GM12874 (cell line): ENCODE results near the gene RELN.

Experiments used
- CTCF ChIP-seq: IDR thresholded peaks from 2 replicates; pipeline ENCODE4 v1.5.1; 2011; ENCODE audit warnings: low read depth, mild to moderate bottlenecking, control low read depth, low read length, moderate library complexity; ENCODE audit not compliant: insufficient read depth

The RELN gene

GRCh38 chr7:103687272-103687671, 302.2 kb downstream of the RELN start:
- no peak for TF ChIP-seq CTCF

- no peak for TF ChIP-seq CTCF
These were observed 302.7 kb downstream of the RELN start for GRCh38 chr7:103686763-103687162.

DNA sequence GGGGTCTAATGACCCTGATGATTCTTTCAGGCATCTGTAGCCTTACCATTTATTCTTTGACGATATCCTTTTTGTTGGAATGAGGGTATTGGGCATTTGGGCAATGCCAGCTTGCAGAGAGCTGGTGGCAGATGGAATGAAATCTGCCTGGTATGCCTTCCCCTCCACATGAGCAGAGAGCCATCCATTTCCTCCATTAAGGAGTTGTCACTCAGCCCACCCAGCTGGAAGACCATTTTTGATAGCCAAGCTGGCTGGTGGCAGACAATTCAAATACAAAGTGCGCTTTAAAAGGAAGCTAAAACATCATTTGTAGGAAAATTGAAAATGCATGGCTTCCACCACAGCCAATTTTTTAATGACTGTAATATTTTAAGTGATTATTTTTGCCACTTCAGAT, 303.4 kb downstream of the RELN start:
- TF ChIP-seq CTCF = no peak

DNA sequence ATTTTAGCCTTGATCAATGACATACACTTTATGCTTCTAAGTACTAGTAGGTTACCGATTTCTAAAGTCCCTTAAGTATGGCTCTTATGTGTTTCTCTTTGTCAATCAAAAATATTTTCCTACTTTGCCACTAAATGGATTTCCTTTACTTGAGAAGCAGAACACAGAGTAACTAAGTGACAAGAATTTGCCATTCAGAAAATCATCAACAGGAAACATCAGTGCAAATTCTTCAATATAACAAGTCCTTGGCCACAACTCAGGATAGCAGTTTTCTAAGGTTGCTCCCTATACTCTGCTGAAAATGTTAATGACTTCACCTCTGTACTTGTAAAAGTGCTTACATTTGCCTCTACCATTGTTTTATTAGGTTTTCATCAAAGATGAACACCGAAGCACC, 303.8 kb downstream of the RELN start:
- no peak for TF ChIP-seq CTCF

GRCh38 chr7:103683348-103683747, 306.1 kb downstream of the RELN start:
- TF ChIP-seq CTCF = no peak

DNA sequence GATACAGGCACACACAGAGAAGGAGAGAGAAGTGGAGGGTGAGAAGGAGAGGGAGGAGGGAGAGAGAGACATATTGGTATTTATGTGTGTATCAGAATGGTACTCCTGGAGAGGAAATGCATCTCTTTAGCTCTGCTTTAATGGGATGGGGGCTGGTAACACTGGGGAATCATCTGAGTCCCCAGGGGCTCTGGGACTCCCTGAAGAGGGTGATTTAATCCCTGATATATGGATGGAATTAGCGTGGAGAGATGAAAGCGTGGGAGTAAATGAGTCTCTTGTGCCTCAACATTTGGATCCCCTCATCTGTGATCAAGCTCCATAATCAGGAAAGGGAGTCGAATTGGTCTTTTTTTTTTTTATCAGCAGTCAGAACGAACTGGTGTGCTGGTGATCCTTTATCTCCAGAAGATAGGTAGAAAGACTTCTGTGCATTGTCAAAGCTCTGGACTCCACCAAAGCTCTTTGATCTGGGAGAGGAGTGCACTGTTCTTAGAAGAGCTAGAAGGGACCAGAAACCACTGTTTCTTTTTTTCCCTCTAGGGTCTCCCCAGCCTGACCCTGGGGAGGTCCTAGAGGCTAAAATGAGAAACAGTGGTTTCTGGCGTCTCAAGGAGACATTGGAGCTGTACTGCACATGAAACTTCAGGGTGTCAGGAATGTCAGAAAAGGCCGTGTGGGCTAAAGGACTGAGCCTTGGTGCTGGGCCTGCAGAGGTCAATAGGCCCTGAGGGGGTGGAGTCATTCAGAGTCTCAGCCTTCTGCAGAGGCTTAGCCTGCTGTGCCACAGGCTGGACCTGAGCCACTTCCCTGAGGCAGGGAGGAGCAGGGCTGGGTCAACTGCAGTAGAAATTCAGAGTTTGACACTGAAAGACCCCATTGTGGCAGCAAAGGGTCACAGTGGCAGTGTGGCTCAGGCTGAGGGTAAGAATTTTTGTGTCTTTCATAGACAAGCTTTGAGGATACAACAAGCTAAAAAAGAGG, 309.0 kb downstream of the RELN start:
- no peak for TF ChIP-seq CTCF

DNA sequence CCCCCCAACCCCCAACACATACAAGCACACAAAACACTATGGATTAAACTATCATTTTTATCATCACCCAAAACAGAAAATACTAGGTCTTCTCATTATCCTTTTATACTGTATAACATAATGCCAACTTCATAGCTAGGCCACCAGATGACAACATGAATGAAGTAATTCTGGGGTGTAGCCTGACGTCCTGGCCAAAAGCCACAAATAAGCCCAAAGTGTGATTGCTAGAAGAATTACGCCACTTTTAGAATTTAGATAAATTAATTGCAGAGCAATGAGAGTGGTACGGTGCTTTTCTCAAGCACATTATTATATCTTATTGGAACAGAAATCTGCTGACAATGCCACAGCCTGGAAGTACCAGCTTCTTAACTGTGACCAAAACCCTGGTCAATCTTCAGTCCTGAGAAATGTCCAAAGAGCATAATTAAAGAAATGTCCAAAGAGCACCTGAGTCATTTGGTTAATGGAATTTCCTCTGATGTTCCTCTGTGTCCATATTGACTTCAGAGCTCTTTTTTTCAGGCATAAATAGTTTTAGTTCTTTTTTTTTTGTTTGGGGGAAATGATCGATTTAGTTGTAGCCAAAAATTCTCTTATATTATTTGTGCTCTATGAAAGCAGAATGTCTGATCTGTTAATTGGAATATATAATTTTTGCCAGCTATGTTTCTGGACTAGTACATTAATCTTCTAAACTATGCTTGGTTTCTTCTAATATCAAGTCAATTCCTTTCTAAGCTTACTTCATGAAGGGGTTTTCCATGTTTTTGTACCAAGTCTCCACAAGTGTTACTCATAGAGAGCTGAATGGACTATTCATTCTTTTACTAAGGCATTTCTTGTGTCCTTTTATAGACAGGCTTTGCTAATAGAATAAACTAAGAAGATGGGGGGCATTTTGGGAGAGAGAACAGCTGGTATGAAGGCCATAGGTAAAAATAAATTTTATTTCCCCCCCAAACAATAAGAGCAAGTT, 310.0 kb downstream of the RELN start:
- no peak for TF ChIP-seq CTCF
